Erythroblast (primary cell): ENCODE measurements around the gene COG4.

Experiments
- GATA1 ChIP-seq: IDR thresholded peaks from 2 replicates; pipeline ENCODE4 v1.6.1; 2011; ENCODE audit warnings: low read depth, mild to moderate bottlenecking, control low read depth, low read length, moderate library complexity
- POLR2A ChIP-seq: IDR thresholded peaks from 2 replicates; pipeline ENCODE4 v1.6.1; 2011; ENCODE audit warnings: mild to moderate bottlenecking, low read length

DNA sequence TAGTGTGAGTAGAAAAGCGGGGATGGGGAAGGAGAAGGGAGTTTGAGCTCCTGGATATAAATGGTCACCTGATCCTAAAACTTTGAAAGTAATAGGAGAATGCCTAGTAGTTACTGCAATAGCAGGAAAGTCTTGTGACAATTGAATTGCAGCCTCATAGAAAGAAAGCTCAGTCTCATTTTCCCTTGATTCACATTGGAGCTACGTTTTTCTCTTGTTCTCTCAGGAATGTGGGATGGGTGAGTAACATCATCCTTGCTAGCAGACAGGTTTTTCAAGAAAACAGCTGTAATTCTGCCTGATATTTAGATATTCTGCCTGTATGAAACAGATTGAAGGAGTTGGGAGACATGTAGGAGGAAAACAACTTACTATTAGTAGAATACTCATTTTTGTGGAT lies 25.6 kb upstream of the COG4 start:
- TF ChIP-seq POLR2A: no peak
- TF ChIP-seq GATA1: no peak
